Spinal cord (tissue), 10 donors: Measurements from ENCODE around the gene PIAS1. TPM values are rescaled to one million over a fixed set of nuclear protein-coding genes. Genes with fewer than 3 reads are reported as not detected.
A peak's percentile ranks its signal among the peaks of the same experiment; 100 is the strongest.
"Not testable (repeated sequence)": the region's sequence is repeated elsewhere in the genome, so short reads cannot be mapped to it uniquely, and the experiment has no call there.

Experiments
- DNase-seq, 6 donors: peaks; one replicate each; pipeline versions ENCODE4 v3.0.0 to v3.0.0-alpha.2; 2013 to 2015; ENCODE audit warnings: low spot score in 6 of 6, low read depth in 4 of 6
- H3K27ac ChIP-seq: one replicate; pipeline ENCODE4 v1.5.1; 2013; ENCODE audit warnings: low read depth, low read length, control low read depth
- H3K27me3 ChIP-seq: one replicate; pipeline ENCODE4 v1.6.1; 2013; ENCODE audit warnings: low read length; ENCODE audit not compliant: control insufficient read depth, insufficient read depth
- H3K36me3 ChIP-seq: one replicate; pipeline ENCODE4 v1.6.1; 2013; ENCODE audit warnings: low read length; ENCODE audit not compliant: control insufficient read depth, insufficient read depth
- H3K4me1 ChIP-seq: one replicate; pipeline ENCODE4 v1.6.1; 2013; ENCODE audit warnings: low read length; ENCODE audit not compliant: control insufficient read depth, insufficient read depth
- H3K4me3 ChIP-seq: one replicate; pipeline ENCODE4 v1.5.1; 2013; ENCODE audit warnings: low read depth, low read length, control low read depth
- H3K9me3 ChIP-seq: one replicate; pipeline ENCODE4 v1.6.1; 2013; ENCODE audit warnings: low read length; ENCODE audit not compliant: control insufficient read depth, insufficient read depth
- WGBS: methylation state at CpG from one replicate; pipeline ENCODE4 v1.1.5; 2013; ENCODE audit warnings: missing lambda C conversion rate; ENCODE audit not compliant: insufficient coverage; 5-methylcytosine and 5-hydroxymethylcytosine counted together
- polyA plus RNA-seq, 2 donors: library from polyadenylated mRNA; unstranded; fragments of 120-200 nt; gene quantifications; one replicate each; pipeline ENCODE4 v1.2.1, GENCODE V29; 2013; ENCODE audit not compliant: insufficient read length in 2 of 2
- total RNA-seq, 2 donors: library from RNA; depleted of rRNA in 1 of 2; stranded (reverse); fragments of 120-200 nt in 1 of 2; fragments of >200 nt in 1 of 2; gene quantifications; one replicate each; pipeline versions ENCODE4 v1.2.3 to v1.2.4, GENCODE V29; 2013 to 2014
- donor health status: healthy.

The PIAS1 gene
- total and polyA plus RNA-seq, 4 donors: 34.4 to 48.5 (median 37.7) TPM

DNA sequence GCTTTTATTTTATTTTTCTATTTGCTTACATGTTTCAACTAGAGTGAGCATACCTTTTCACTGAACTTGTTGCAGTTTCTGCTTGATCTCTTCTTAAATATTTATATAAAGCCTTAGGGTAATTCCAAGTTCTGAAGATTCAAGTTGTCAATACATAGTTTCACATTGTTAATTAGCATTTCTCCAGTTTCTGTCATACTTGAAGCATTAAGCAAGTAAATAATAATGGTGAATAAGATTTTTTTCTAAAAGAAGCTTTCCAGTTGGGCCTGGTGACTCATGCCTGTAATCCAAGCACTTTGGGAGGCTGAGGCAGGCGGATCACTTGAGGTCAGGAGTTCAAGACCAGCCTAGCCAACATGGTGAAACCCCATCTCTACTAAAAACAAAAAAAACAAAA is 97.2 kb downstream of the PIAS1 start:
- no CpG with 5 or more reads among the region's 1 CpG for WGBS
- H3K4me3 ChIP-seq: no peak overlapping the region
- H3K27me3 ChIP-seq: no peaks in the 10 kb centered on the region

DNA sequence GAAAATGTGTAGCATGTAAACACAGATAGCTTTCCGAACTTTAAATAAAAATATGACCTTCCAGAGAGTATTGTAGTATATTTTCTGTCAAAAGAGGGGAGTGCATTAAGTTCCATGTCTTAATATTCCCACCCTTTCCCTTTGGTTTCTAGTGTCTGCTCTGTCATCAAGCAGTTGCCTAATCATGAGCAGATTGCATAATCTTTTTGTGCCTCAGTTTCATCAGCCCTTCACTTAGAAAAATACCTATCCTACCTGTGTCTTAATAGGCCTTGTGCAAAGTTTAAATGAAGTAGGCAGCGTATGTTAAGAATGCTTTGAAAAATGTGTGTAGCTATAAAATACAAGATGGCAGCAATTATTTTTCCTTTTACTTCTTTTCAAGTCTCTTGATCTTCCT is 98.2 kb downstream of the PIAS1 start:
- WGBS: no CpG with 5 or more reads among the region's 2 CpGs
- no peaks in the 10 kb centered on the region for H3K4me1 ChIP-seq
- peaks cover 2% of the 10 kb centered on the region for H3K36me3 ChIP-seq
- no peak for DNase-seq
- no peaks in the 10 kb centered on the region for H3K9me3 ChIP-seq
- H3K27me3 ChIP-seq: no peaks in the 10 kb centered on the region
- H3K27ac ChIP-seq: no peak overlapping the region
- no peak overlapping the region for H3K4me3 ChIP-seq

More for the DNA sequence above, 97.2 kb downstream of the PIAS1 start:
- Histone ChIP-seq H3K27ac (no peak overlapping the region), H3K36me3 (no peaks in the 10 kb centered on the region), H3K4me1 (no peaks in the 10 kb centered on the region), H3K9me3 (no peaks in the 10 kb centered on the region)
- no peak for DNase-seq

DNA sequence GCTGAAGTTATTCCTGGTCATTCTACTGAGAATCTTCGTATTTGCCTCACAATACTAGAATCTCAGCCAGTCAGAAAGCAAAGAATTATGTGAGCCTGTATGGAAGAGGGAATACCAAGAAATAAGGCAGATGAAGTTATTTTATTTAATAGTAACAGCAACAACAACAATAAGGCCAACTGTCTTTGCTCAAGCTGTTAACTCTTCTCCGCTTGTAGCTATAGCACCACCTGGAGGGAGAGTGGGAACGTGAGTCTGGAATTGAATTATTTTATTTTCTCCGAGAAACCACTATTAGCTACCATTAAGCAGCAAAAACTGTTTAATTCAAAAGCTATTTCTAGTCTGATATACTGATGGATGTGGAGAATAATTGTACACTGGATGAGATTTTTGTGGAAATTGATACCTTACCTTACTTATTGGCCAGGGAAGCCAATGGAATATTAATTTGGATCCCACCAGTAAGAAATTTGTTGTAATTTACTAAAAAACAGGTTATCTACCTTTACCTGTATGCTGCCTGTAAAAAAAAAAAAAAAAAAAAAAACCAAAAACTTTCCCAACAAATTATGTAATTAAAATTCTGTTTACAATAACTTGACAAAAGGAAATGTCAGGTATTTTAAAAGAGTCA is 100.9 kb downstream of the PIAS1 start:
- no peaks in the 10 kb centered on the region for H3K9me3 ChIP-seq
- no CpG with 5 or more reads among the region's 4 CpGs for WGBS
- H3K27me3 ChIP-seq: no peaks in the 10 kb centered on the region
- H3K4me3 ChIP-seq: no peak overlapping the region
- no peaks in the 10 kb centered on the region for H3K4me1 ChIP-seq
- DNase-seq: peak; percentile 35 to 92 (median 54)
- no peak overlapping the region for H3K27ac ChIP-seq
- peaks cover 2% of the 10 kb centered on the region for H3K36me3 ChIP-seq

DNA sequence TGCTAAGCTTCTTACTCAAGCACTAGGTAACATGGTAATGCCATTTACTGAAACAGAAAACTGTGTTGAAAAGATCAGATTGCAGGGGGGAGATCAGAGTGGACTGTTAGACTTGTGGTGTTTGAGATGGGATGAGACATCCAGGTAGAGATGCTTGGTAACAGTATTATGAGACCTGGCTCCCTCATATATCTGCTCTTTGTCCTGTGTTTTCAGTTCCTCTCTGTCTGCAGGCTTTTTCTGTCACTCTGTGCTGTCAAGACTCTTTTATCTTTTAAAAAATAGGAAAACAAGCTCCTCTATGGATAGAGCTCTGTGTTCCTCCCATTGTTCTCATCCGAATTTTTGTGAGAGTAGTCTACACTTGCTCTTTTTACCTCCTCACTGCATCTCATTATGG is 103.0 kb downstream of the PIAS1 start:
- Histone ChIP-seq H3K9me3 (no peaks in the 10 kb centered on the region), H3K27ac (no peak overlapping the region), H3K4me3 (no peak overlapping the region), H3K4me1 (no peaks in the 10 kb centered on the region), H3K36me3 (peaks cover 2% of the 10 kb centered on the region), H3K27me3 (no peaks in the 10 kb centered on the region)
- WGBS: no CpG with 5 or more reads among the region's 1 CpG
- no peak for DNase-seq

DNA sequence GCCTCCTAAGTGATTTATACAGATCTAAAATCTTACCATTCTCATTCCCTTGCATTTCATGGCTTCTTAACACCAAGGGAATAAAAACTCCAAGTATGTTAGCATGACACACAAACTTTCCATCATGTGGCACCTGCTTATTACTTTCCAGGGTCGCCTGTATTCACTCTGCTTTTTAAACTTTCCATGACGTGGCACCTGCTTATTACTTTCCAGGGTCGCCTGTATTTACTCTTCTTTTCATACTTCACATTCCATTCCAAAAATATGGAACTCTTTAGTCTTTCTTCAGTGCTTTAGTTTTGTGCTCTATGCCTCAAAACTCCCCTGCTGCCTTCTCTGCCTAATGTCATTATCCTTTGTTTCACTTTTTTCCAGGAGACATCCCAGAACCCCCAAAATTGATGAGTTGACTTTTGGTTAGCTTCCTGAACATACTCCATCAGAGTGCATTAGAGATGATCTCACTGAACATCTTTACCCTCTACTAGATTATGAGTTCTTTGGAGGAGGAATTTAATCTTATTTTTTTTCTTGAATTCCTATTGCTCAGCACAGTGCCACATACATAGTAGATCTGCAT is 104.0 kb downstream of the PIAS1 start:
- 94% methylated on average over 3 of the region's 3 CpGs for WGBS
- Histone ChIP-seq H3K4me1 (no peaks in the 10 kb centered on the region), H3K36me3 (peaks cover 2% of the 10 kb centered on the region), H3K9me3 (no peaks in the 10 kb centered on the region), H3K4me3 (no peak overlapping the region), H3K27ac (no peak overlapping the region), H3K27me3 (no peaks in the 10 kb centered on the region)
- DNase-seq: no peak

DNA sequence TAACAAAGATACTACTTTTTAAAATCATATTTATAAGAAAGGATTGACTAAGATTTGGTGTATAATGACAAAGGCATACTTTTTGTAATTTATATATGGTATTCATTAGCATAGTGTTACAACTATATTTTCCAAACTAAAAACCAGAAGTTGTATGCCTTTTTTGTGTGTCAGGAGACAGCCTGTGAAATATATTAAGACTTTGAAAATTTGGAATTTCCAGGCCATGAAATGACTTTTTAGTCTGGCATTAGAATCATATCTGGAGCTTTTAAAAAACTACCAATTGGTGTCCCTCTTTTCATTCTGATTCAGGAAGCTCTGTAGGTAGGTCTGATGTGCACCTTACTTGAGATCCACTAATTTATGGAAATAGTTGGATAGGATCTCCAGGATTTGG is 109.1 kb downstream of the PIAS1 start:
- no peak overlapping the region for H3K4me3 ChIP-seq
- DNase-seq: no peak
- H3K36me3 ChIP-seq: no peaks in the 10 kb centered on the region
- H3K27me3 ChIP-seq: no peaks in the 10 kb centered on the region
- H3K4me1 ChIP-seq: no peaks in the 10 kb centered on the region
- H3K27ac ChIP-seq: no peak overlapping the region
- no peaks in the 10 kb centered on the region for H3K9me3 ChIP-seq

DNA sequence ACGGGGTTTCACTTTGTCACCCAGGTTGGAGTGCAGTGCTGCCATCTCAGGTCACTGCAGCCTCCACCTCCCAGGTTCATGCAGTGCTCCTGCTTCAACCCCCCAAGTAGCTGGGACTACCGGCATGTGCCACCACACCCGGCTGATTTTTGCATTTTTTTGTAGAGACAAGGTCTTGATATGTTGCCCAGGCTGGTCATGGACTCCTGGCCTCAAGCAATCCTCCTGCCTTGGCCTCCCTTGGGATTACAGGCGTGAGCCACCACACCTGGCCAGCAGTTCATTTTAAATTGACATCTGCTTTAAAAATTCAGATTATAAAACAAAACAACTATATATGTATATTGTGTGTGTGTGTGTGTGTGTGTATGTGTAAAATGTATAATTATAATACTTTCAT is 112.7 kb downstream of the PIAS1 start:
- Histone ChIP-seq H3K27me3 (no peaks in the 10 kb centered on the region), H3K36me3 (peaks cover 3% of the 10 kb centered on the region), H3K9me3 (no peaks in the 10 kb centered on the region), H3K4me3 (no peak overlapping the region), H3K4me1 (no peaks in the 10 kb centered on the region), H3K27ac (no peak overlapping the region)
- 92% methylated on average over 3 of the region's 4 CpGs for WGBS
- DNase-seq: no peak

DNA sequence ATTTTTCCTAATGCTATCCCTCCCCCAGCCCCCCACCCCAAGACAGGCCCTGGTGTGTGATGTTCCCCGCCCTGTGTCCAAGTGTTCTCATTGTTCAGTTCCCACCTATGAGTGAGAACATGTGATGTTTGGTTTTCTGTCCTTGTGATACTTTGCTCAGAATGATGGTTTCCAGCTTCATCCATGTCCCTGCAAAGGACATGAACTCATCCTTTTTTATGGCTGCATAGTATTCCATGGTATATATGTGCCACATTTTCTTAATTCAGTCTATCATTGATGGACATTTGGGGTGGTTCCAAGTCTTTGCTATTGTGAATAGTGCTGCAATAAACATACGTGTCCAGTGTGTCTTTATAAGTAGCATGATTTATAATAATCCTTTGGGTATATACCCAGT is 117.9 kb downstream of the PIAS1 start:
- not testable (repeated sequence) for H3K36me3 ChIP-seq, H3K4me3 ChIP-seq, H3K9me3 ChIP-seq, H3K27me3 ChIP-seq, H3K27ac ChIP-seq, DNase-seq, H3K4me1 ChIP-seq
- WGBS: no CpG with 5 or more reads among the region's 2 CpGs

DNA sequence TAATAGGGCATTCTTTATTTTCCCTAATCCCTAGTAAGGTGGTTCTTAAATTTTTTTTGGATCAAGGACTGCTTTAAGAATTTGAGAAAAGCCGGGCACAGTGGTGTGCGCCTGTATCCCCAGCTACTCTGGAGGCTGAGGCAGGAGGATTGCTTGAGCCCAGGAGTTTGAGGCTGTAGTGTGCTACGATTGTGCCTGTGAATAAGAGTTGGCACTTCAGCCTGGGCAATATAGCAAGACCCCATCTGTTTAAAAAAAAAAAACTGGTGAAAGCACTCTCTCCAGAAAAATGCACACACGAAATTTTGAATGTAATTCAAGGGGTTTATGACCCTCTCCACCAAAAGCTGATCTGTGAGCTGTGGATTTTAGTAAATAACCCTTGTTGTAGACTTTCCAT is 119.0 kb downstream of the PIAS1 start:
- Histone ChIP-seq H3K4me1 (no peaks in the 10 kb centered on the region), H3K27ac (no peak overlapping the region), H3K9me3 (no peaks in the 10 kb centered on the region), H3K27me3 (no peaks in the 10 kb centered on the region), H3K36me3 (peaks cover 10% of the 10 kb centered on the region), H3K4me3 (no peak overlapping the region)
- 100% methylated on average over 2 of the region's 4 CpGs for WGBS
- no peak for DNase-seq

DNA sequence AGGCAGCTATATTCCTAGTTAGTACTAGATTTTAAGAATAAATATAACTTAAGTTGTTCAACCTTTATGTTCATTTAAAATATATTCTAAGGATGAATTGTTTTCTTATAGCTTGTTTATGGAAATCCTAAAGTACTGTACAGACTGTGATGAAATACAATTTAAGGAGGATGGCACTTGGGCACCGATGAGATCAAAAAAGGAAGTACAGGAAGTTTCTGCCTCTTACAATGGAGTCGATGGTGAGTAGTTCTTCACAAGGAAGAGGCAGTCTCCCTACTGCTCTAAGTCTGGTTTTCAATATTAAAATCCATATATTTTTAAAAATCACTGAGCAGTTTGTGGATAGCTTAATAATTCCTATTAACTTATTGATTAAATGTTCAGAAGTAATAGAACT is 121.4 kb downstream of the PIAS1 start:
- no peak overlapping the region for H3K4me3 ChIP-seq
- DNase-seq: no peak
- H3K27ac ChIP-seq: no peak overlapping the region
- WGBS: no CpG with 5 or more reads among the region's 2 CpGs
- peaks cover 13% of the 10 kb centered on the region for H3K36me3 ChIP-seq
- no peaks in the 10 kb centered on the region for H3K4me1 ChIP-seq
- no peaks in the 10 kb centered on the region for H3K9me3 ChIP-seq
- no peaks in the 10 kb centered on the region for H3K27me3 ChIP-seq
